ENCODE data around the gene CDK1.

Gene CDK1

GRCh38 chr10:60803865-60804264 lies 25.6 kb downstream of the CDK1 start:
- ChIA-PET POLR2A (no interaction called here), CTCF (no interaction called here)
- no peak for DNase-seq (ENCODE audit: extremely low spot score)
- TF ChIP-seq FOXK2 (IDR thresholded peaks at IDR 0.05) (no peak), BHLHE40 (IDR thresholded peaks at IDR 0.05; ENCODE audit: borderline replicate concordance) (no peak), ZNF384 (IDR thresholded peaks at IDR 0.05) (no peak), LEF1 (IDR thresholded peaks at IDR 0.05; ENCODE audit: borderline replicate concordance) (no peak), SP1 (IDR thresholded peaks at IDR 0.05) (no peak)
- TF ChIP-seq, protein P1, sequence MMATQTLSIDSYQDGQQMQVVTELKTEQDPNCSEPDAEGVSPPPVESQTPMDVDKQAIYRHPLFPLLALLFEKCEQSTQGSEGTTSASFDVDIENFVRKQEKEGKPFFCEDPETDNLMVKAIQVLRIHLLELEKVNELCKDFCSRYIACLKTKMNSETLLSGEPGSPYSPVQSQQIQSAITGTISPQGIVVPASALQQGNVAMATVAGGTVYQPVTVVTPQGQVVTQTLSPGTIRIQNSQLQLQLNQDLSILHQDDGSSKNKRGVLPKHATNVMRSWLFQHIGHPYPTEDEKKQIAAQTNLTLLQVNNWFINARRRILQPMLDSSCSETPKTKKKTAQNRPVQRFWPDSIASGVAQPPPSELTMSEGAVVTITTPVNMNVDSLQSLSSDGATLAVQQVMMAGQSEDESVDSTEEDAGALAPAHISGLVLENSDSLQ (IDR thresholded peaks at IDR 0.05): no peak

DNA sequence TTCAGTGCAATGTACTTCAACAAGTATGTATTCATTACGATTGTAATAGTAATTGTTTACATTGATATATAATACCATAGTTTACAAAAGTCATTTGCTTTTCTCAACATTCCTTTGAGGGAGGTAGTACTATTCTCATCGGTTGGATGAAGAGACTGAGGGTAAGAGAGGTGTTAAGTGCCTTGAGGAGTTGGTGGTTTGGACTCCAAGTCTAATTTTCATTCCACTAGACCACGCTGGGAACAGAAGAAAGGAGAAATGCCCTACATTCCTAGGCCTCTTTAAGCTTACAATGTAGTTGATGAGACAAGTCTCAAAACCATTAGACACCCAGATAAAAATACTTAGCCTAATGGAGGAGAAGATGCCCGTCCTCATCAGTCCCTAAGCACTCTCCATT lies 28.6 kb downstream of the CDK1 start:
- CTCF ChIA-PET: no interaction called here
- TF ChIP-seq TARDBP (IDR thresholded peaks at IDR 0.05) (no peak), NFRKB (IDR thresholded peaks at IDR 0.05) (no peak), FOXK2 (IDR thresholded peaks at IDR 0.05) (no peak), ELF4 (IDR thresholded peaks at IDR 0.05) (no peak), LEF1 (IDR thresholded peaks at IDR 0.05; ENCODE audit: borderline replicate concordance) (no peak), ZNF384 (IDR thresholded peaks at IDR 0.05) (no peak), ARNT (IDR thresholded peaks at IDR 0.05) (no peak), FOXM1 (IDR thresholded peaks at IDR 0.05; ENCODE audit: borderline replicate concordance) (no peak), BHLHE40 (IDR thresholded peaks at IDR 0.05; ENCODE audit: borderline replicate concordance) (no peak)
- POLR2A ChIA-PET: no interaction called here
- no peak for DNase-seq (ENCODE audit: extremely low spot score)

GRCh38 chr10:60807499-60807898 lies 29.2 kb downstream of the CDK1 start:
- CTCF ChIA-PET: no interaction called here
- DNase-seq (ENCODE audit: extremely low spot score): no peak
- POLR2A ChIA-PET: no interaction called here
- TF ChIP-seq LEF1 (IDR thresholded peaks at IDR 0.05; ENCODE audit: borderline replicate concordance): no peak
- no peak for TF ChIP-seq NFRKB (IDR thresholded peaks at IDR 0.05)
- no peak for TF ChIP-seq HDGF (IDR thresholded peaks at IDR 0.05; ENCODE audit: borderline replicate concordance)
- no peak for TF ChIP-seq BHLHE40 (IDR thresholded peaks at IDR 0.05; ENCODE audit: borderline replicate concordance)
- no peak for TF ChIP-seq ELF4 (IDR thresholded peaks at IDR 0.05)
- TF ChIP-seq FOXK2 (IDR thresholded peaks at IDR 0.05): no peak
- no peak for TF ChIP-seq ARNT (IDR thresholded peaks at IDR 0.05)
- TF ChIP-seq SP1 (IDR thresholded peaks at IDR 0.05): no peak
- no peak for TF ChIP-seq L3MBTL2 (conservative IDR thresholded peaks at IDR 0.05)
- no peak for TF ChIP-seq TARDBP (IDR thresholded peaks at IDR 0.05)
- TF ChIP-seq FOXA1 (IDR thresholded peaks at IDR 0.05): no peak
- TF ChIP-seq, protein P1 (IDR thresholded peaks at IDR 0.05): no peak
- TF ChIP-seq CTBP1 (IDR thresholded peaks at IDR 0.05; ENCODE audit: borderline replicate concordance): no peak
- no peak for TF ChIP-seq SUZ12 (IDR thresholded peaks at IDR 0.05)
- TF ChIP-seq ZNF384 (IDR thresholded peaks at IDR 0.05): no peak
- TF ChIP-seq FOXM1 (IDR thresholded peaks at IDR 0.05; ENCODE audit: borderline replicate concordance): no peak

GRCh38 chr10:60808036-60808435 lies 29.8 kb downstream of the CDK1 start:
- TF ChIP-seq ARNT (IDR thresholded peaks at IDR 0.05) (no peak), L3MBTL2 (conservative IDR thresholded peaks at IDR 0.05) (no peak), FOXM1 (IDR thresholded peaks at IDR 0.05; ENCODE audit: borderline replicate concordance) (no peak), ZNF384 (IDR thresholded peaks at IDR 0.05) (no peak), FOXK2 (IDR thresholded peaks at IDR 0.05) (no peak), LEF1 (IDR thresholded peaks at IDR 0.05; ENCODE audit: borderline replicate concordance) (no peak), SUZ12 (IDR thresholded peaks at IDR 0.05) (no peak), BHLHE40 (IDR thresholded peaks at IDR 0.05; ENCODE audit: borderline replicate concordance) (no peak), SP1 (IDR thresholded peaks at IDR 0.05) (no peak), TARDBP (IDR thresholded peaks at IDR 0.05) (no peak), FOXA1 (IDR thresholded peaks at IDR 0.05) (no peak), HDGF (IDR thresholded peaks at IDR 0.05; ENCODE audit: borderline replicate concordance) (no peak), NFRKB (IDR thresholded peaks at IDR 0.05) (no peak), ELF4 (IDR thresholded peaks at IDR 0.05) (no peak), CTBP1 (IDR thresholded peaks at IDR 0.05; ENCODE audit: borderline replicate concordance) (no peak)
- TF ChIP-seq, protein P1 (IDR thresholded peaks at IDR 0.05): no peak
- ChIA-PET POLR2A (no interaction called here), CTCF (no interaction called here)
- no peak for DNase-seq (ENCODE audit: extremely low spot score)

DNA sequence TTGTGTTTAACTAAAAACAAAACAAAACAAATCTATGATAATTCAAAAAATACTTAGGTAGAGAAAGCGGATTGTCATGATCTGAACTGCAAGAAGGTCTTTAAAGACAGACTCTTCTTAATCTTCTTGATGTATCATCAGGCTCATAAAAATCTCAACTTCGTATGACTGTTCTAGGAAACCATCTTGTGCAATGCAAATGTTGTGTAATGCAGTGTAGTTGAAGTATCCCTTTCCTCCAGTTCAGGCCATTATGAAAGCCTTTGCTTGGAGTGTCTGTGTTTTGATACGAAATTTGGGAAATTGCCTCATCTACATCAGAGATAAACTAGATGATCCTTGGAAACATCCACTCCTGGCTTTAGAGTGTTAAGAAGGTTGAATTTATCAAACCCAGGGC lies 30.9 kb downstream of the CDK1 start:
- ChIA-PET CTCF (no interaction called here), POLR2A (no interaction called here)
- no peak for DNase-seq (ENCODE audit: extremely low spot score)
- TF ChIP-seq CTBP1 (IDR thresholded peaks at IDR 0.05; ENCODE audit: borderline replicate concordance) (no peak), FOXK2 (IDR thresholded peaks at IDR 0.05) (no peak), NFRKB (IDR thresholded peaks at IDR 0.05) (no peak), ARNT (IDR thresholded peaks at IDR 0.05) (no peak), L3MBTL2 (conservative IDR thresholded peaks at IDR 0.05) (no peak), SP1 (IDR thresholded peaks at IDR 0.05) (no peak), LEF1 (IDR thresholded peaks at IDR 0.05; ENCODE audit: borderline replicate concordance) (no peak), BHLHE40 (IDR thresholded peaks at IDR 0.05; ENCODE audit: borderline replicate concordance) (no peak), ELF4 (IDR thresholded peaks at IDR 0.05) (no peak)
- TF ChIP-seq, protein P1 (IDR thresholded peaks at IDR 0.05): no peak
